Mucosa of stomach (tissue), 1 donor: ENCODE data around the gene SNAP25.

Experiments
- H3K27me3 ChIP-seq: one replicate; pipeline ENCODE4 v1.7.0; 2013; ENCODE audit warnings: mild to moderate bottlenecking, low read length; ENCODE audit not compliant: control insufficient read depth, insufficient read depth
- H3K36me3 ChIP-seq: one replicate; pipeline ENCODE4 v1.7.0; 2013; ENCODE audit warnings: low read length; ENCODE audit not compliant: control insufficient read depth, insufficient read depth
- H3K4me1 ChIP-seq: one replicate; pipeline ENCODE4 v1.7.0; 2013; ENCODE audit warnings: mild to moderate bottlenecking, low read length; ENCODE audit not compliant: control insufficient read depth, insufficient read depth
- H3K4me3 ChIP-seq: one replicate; pipeline ENCODE4 v1.7.0; 2013; ENCODE audit warnings: low read length
- H3K9ac ChIP-seq: one replicate; pipeline ENCODE4 v1.7.0; 2013; ENCODE audit warnings: mild to moderate bottlenecking, low read length, moderate library complexity
- H3K9me3 ChIP-seq: one replicate; pipeline ENCODE4 v1.7.0; 2013; ENCODE audit warnings: mild to moderate bottlenecking, low read length, moderate library complexity; ENCODE audit not compliant: control insufficient read depth
- donor health status: Pancreatic carcinoma.

Gene SNAP25

GRCh38 chr20:10352934-10353824 lies 134.5 kb downstream of the SNAP25 start:
- no peaks in the 10 kb centered on the region for H3K9me3 ChIP-seq

DNA sequence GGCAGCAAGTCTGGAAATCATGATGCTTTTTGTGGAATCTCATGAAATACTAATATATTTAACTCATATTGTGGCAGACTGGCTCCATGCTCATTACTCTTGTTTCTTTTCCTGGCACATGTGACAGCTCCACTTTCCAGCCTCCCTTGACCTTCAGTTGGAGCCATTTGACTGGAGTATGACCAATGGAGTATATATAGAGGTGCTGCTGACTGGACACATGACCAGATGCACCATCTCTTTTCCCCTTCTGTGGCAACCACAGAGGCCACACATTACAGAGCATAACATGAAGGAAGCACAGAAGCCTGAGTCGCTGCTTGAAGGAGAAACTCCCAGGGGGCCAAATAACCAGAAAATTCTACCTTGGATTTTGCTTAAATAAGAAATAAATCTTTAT lies 138.0 kb downstream of the SNAP25 start:
- no peak overlapping the region for H3K4me3 ChIP-seq
- no peaks in the 10 kb centered on the region for H3K9me3 ChIP-seq
- no peak overlapping the region for H3K9ac ChIP-seq
- H3K36me3 ChIP-seq = no peaks in the 10 kb centered on the region
- H3K27me3 ChIP-seq = no peaks in the 10 kb centered on the region
- no peaks in the 10 kb centered on the region for H3K4me1 ChIP-seq

More at GRCh38 chr20:10352934-10353824, 134.5 kb downstream of the SNAP25 start:
- H3K36me3 ChIP-seq = no peaks in the 10 kb centered on the region
- H3K4me3 ChIP-seq = no peak overlapping the region
- no peaks in the 10 kb centered on the region for H3K4me1 ChIP-seq
- no peaks in the 10 kb centered on the region for H3K27me3 ChIP-seq
- H3K9ac ChIP-seq = no peak overlapping the region
